ENCODE results near the gene MED25.

MED25 gene

DNA sequence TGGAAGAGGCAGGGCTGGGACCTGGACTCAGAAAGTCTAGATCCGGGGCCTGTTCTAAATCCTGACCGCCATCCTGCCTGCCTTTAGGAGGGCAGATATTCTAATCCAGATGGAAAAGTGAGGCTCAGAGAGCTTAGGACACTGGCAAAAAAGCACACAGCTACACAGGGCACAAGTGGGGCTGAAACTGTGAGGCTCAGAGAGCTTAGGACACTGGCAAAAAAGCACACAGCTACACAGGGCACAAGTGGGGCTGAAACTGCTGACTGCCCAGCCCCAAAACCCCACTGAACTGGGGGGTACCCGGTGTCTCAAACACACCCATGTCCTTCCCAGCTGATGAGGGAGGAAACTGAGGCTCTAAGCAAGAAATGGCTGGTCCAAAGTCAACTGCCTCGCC, 57.1 kb downstream of the MED25 start:
- no peak for DNase-seq

DNA sequence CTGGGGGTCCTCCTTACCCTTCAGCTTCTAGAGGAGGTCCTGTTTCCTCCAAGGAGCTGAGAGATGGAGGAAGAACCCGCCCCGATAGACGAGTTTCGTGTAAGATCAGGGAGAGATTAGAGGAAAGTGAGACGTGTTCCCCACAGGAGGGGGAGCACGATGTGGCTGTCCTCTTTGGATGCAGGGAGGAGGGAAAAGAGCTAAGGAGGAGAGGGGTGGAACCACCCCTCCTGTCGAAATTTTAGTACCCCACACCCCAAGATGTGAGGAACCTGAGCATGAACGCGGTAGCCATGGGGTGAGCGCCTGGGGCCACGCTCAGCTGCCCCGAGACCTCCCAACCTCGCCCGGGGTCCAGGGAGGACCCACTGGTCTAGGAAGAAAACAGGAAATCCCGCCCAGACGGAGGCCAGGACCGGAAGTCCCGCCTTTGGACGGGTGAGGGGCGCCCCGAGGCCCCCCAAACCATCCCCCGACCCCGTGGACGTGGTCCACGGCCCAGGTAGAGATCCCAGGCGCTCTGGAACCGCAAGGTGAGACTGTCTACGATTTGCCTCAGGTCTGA, 57.9 kb downstream of the MED25 start:
- peak in 12 of 14 donors; percentile 57 to 84 (median 78) for DNase-seq

DNA sequence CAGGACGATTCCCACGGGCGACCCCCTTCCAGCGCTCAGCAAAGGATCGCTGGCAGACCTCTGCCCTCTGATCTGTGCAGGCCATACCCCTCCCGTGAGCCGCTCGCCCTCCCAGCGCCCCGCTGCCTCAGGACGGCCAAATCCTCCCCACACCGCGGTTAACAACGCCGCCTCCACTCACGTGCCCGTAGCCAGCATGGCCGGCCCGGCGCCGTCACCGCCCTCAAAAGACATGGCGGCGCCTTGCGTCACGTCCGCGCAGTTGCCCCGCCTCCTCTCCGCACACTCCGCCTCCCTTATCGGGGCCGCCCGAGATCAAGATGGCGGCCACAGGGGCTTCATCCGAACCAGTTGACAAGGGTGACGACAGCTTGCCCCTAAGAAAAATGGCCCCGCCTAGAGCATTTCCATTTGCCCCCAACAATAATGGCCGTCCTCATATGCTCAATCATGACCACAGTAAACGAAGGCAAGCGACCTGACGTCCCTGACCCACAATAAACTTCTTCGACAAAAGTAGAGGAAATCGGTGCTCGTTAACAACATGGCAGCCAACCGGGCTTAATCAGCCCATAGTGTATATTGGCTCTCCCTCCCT, 58.4 kb downstream of the MED25 start:
- DNase-seq: peak; percentile 93 to 100 (median 98)

DNA sequence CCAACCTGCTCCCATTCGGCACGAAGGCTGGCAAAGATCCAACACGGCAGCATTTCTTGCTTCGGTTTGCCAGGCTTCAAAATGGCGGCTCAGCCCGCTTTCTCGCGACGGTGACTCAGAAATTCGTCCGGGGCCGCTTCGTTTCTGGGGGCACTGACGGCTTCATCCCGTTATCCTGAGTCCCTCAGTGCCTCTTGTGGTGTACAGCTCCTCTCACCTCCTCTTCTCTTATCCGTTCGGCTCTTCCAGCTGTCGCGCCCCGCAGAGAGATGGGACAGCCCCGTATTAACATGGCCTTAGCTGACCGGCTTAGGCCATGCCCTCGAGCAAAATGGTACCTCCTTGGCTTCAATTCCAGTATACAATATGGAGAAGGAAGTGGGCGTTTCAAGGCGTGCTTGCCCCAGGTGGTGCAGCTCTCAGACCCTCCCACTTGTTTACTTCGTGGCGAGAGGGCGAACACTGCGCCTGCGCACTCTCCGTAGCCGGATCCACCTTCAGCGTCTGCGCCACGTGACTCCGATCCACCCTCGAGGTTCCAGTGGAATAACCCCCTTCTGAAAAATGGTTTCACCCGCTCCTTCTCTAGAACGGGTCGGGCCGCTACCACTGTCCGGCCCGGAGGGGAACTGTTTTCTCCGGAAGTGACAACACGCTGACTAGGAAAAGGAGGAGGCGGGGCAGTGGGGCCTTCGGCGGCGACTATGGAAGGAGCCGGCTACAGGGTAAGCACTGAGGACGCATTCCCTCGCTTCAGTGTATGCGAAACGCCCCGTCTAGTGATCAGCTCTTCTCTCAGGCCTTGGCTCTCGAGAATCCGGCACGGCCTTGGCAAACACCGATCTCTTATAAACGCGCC, 59.2 kb downstream of the MED25 start, which contains the start of the genes AKT1S1 and TBC1D17:
Gene AKT1S1, minus strand, starts transcription at position 336 of the 859 bp plus-strand sequence. CDS start 4,060 bp downstream, outside the sequence.
Gene TBC1D17, plus strand, starts transcription at position 683 of the 859 bp plus-strand sequence. Its CDS starts 22 bp downstream, at position 705.
- DNase-seq: peak; percentile 95 to 100 (median 99)

DNA sequence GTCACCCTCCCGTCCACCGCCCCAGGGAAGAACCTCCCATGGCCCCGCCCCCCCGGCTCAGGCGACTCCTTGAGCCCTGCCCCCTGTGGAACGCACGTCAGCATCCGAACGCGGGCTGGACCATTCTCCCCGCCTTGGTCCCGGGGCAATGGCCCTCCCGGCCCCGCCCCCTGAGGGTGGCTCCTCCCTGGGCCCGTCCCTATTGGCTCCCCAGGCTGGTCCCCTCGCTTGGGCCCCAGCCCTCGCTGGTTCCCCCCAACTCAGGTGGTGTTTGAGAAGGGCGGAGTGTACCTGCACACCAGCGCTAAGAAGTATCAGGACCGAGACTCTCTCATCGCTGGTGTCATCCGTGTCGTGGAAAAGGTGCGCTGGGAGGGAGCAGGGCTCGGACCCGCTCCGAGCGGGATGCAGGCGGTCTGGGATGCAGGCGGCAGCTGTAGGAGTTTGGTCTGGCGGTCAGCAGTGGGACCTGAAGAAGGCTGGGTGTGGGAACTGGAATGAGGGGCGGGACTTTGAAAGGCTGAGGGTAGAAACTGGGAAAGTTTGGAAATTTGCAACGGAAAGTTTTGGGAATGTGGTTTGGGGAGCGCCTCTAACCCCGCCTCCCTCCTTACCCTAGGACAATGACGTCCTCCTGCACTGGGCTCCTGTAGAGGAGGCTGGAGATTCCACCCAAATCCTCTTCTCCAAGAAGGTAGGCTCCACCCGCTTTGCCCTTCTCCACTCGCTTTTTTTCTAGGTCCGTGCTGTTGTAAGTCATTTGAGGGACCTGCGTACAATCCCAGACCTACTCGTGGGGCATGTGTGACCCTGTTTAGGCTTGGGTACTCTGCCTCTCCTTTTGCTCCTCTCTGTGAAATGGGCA, 60.0 kb downstream of the MED25 start:
- peak in 13 of 14 donors; percentile 92 to 99 (median 97) for DNase-seq

DNA sequence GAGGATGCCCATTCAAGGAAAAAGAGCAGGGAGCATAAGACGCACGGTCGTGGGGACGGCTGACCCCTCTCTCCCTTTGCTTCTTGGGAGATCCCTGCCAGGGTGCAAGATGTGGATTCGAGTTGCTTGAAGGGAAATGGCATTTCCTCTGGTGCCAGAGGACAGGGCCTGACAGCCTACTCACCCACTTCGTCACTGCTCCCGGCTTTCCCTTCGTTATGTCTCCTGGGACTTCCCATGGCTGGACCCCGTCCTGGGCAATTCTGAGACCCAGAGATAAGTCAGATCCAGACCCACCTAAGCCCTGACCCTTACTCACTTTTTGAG, 60.6 kb downstream of the MED25 start:
- no peak for DNase-seq

DNA sequence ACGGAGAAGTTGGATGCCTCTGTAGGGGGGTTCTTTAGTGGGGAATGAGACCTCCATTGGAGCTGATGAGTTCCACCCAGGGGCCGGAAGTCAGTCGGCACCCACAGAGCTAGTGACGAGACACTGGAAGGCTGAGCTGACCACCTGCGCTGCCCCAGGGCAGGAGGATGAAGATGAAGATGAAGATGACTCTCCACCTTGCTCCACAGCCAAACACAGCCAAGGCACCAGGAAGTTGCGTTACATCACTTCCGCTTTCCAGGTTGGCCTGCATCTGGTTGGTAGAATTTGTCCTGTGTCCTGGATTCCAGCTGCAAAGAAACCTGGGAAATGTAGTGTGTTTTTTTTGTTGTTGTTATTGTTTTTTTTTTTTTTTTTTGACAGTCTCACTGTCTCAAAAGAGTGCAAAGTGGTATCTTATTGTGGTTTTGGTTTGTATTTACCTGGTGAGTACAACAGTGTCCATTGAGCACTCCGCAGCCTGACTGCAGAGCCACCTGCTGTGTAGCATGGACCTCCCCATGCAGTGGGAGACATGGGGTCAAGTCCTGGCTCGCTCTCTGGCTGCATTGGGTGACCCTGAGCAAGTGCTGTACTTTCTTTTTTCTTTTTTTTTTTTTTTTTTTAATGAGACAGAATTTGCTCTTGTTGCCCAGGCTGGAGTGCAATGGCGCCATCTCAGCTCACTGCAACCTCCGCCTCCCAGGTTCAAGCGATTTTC, 61.3 kb downstream of the MED25 start:
- no peak for DNase-seq

DNA sequence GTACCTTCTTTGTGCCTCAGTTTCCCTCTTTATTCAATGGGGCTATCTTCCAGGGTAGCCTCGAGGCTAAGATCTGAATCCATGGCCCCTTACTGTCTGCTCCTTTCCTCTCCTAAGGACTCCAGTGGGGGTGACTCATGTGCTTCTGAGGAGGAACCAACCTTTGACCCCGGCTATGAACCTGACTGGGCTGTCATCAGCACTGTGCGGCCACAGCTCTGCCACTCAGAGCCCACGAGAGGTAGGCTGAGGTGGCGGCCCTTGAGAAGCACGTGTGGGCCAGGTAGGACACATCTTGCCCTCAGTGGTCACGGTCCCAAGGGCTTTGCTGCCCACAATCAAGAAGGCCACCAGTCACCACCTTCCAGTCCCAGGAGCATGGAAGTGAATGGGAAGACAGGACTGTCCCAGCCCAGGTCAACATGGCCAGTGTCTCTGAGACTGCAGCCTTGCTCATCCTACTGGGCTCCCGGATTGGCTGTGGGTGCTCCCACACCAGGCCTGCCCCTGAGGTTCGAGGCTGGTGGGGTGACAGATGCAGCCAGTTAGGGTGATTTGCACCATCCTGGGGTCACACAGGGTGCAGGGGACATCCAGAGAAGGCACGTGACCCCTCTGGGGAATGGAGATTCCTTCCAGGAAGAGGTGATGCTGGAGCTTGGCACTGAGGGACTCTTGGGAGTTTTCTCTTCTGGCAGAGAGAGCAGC, 62.2 kb downstream of the MED25 start:
- DNase-seq: no peak

DNA sequence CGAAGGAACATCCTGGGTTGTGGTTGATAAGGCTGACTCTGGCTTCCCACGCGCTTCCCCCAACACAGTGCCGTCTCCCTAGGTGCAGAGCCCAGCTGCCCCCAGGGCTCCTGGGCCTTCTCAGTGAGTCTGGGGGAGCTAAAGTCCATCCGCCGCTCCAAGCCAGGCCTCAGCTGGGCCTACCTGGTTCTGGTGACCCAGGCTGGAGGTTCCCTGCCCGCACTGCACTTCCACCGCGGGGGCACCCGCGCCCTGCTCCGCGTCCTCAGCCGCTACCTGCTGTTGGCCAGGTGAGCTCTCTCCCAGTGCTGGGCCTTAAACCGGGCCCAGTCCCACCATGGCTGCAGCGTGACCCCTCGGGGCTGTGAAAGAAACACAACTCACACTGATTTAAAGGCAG, 63.1 kb downstream of the MED25 start:
- DNase-seq: no peak

DNA sequence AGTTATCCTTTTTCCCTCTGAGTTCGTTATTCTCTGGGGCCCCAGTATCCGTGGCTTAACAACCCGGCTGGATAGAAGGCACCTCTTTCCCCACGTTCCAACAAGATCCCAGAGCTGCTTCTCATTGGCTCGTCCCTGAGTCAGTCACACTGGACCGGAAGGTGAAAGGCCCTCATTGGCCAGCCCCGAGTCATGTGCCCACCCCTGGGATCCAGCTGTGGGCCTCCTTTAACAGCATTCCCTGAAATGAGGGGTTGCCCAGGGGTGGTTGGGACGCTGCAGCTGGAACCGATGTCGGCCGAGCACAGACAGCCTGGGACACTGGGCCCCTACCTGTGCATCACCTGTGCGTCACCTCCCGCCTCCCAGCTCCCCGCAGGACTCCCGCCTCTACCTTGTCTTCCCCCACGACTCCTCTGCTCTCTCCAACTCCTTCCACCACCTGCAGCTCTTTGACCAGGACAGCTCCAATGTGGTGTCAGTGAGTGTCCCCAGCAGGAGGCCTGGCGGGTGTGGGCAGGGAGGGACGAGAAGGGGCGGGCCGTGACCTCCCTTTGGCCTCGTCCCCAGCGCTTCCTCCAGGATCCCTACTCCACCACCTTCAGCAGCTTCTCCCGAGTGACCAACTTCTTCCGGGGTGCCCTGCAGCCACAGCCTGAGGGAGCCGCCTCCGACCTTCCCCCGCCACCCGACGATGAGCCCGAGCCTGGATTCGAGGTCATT, 63.7 kb downstream of the MED25 start:
- DNase-seq: no peak

DNA sequence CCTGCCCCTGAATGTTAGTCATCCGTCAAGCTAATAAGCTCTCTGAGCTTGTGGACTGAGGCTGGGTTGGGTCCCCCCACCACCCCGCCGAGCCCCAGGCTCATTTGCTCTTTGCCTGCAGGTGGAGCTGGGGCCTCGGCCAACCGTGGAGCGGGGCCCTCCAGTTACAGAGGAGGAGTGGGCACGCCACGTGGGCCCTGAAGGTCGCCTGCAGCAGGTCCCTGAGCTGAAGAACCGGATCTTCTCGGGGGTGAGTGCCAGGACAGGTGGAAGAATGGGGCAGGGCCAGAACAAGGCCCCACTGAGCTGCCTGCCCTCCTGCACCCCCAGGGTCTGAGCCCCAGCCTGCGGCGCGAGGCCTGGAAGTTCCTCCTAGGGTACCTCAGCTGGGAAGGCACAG, 64.6 kb downstream of the MED25 start:
- DNase-seq: no peak

DNA sequence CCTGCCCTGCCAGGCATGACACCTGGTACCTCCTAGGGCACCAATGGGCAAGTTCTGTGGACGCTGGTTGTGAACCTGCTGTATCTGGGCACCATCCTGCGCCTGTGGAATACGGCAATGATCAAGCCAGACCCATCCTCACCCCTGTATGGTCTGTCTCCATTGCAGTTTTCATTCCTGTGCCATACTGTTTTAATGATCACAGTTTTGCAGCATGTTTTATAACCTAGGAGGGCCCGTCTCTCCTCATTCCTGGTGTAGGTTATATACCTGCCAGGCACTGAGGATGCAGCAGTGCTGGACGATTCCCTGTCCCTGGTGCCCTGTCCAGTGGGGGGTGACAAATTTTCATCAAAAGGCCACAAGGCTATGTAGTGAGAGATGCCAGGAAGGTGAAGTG, 65.0 kb downstream of the MED25 start:
- no peak for DNase-seq

DNA sequence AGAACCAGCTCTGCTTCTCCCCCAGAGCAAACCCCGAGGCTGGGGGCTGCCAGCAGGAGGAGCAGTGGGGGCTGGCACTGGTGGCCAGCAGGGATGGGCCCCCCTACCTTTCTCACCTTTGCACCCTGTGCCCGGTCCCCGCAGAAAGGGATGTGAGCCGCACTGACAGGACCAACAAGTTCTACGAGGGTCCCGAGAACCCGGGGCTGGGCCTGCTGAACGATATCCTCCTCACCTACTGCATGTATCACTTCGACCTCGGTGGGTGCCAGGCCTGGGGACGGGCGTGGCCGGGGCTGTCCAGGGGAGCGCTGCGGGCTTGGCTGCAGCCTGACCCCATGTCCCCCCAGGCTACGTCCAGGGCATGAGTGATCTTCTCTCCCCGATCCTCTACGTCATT, 66.0 kb downstream of the MED25 start:
- DNase-seq: no peak

DNA sequence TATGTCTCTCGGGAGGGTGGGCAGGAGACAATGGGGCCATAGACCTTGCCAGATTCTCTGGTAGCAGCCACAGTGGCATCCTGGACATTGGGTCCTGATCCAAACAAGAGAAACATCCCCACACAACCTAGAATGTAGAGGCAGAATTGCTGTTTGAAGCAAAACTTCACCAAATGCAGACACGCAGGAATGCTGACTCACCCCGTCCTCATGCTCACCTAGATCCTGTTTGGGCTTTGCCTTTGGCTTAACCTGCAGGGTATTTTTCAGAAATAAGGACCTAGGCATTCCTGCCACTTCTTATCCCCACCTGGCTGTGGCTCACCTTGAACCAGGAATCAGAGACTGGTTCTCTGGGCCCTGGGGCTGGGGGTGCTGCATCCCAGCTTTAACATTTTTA, 66.7 kb downstream of the MED25 start:
- no peak for DNase-seq
